Measurements from ENCODE around the gene RASAL1.

RASAL1 gene

DNA sequence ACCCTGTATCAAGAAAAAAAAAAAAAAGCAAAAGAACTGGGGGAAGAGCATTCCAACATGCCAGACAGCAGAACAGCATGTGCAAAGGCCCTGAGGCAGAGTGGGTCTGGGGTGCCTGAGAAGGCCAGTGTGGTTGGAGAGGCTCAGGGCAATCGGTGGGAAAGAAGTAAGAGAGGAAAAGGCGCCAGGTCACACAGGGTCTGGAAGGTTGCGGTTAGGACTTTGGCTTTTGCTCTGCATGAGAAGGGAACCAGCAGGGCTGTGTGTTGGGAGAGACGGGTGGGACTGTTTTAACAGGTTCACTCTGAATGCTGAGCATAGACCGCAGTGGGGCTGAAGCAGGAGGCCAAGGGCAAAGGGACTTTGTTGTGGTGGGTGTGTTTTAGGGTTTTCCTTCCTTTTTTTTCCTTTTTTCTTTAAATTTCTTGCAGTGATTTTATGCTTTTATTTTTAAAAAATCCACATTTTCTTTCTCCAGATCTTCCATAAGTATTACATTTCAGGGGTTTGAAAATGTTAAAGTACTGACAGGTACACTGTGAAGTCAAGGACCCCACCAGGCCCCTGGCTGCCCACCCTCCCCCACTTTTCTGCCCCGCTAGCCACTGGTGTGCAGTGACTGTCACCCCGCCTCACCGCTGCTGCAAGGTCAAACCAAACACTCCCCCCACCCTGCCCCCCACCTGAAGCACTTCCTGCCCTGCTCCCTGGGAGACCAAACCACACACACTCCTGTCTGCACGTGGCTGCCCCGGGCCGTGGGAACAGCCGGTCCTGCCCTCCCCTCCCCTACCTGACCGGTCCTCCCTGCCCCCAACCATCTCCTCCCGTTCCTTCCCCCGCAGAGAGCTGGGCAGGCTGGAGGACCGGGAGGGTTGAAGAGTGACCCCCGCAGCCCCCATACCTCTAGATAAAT is 49.1 kb downstream of the RASAL1 start:
- no peaks in the 10 kb centered on the region for H3K4me1 Mint-ChIP-seq
- no peak overlapping the region for H3K4me3 Mint-ChIP-seq
- H3K9me3 Mint-ChIP-seq, result no peaks in the 10 kb centered on the region
- H3K27ac Mint-ChIP-seq, result peak overlapping the region in 1 of 3 experiments; percentile 72
- TF ChIP-seq, protein P1, sequence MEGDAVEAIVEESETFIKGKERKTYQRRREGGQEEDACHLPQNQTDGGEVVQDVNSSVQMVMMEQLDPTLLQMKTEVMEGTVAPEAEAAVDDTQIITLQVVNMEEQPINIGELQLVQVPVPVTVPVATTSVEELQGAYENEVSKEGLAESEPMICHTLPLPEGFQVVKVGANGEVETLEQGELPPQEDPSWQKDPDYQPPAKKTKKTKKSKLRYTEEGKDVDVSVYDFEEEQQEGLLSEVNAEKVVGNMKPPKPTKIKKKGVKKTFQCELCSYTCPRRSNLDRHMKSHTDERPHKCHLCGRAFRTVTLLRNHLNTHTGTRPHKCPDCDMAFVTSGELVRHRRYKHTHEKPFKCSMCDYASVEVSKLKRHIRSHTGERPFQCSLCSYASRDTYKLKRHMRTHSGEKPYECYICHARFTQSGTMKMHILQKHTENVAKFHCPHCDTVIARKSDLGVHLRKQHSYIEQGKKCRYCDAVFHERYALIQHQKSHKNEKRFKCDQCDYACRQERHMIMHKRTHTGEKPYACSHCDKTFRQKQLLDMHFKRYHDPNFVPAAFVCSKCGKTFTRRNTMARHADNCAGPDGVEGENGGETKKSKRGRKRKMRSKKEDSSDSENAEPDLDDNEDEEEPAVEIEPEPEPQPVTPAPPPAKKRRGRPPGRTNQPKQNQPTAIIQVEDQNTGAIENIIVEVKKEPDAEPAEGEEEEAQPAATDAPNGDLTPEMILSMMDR (IDR thresholded peaks at IDR 0.05; ENCODE audit: unreplicated experiment in 3 of 3), result no peak
- peaks cover 53% of the 10 kb centered on the region for H3K27me3 Mint-ChIP-seq (ENCODE audit: low read depth)
- H3K36me3 Mint-ChIP-seq (ENCODE audit: low read depth), result peaks cover 7% of the 10 kb centered on the region

DNA sequence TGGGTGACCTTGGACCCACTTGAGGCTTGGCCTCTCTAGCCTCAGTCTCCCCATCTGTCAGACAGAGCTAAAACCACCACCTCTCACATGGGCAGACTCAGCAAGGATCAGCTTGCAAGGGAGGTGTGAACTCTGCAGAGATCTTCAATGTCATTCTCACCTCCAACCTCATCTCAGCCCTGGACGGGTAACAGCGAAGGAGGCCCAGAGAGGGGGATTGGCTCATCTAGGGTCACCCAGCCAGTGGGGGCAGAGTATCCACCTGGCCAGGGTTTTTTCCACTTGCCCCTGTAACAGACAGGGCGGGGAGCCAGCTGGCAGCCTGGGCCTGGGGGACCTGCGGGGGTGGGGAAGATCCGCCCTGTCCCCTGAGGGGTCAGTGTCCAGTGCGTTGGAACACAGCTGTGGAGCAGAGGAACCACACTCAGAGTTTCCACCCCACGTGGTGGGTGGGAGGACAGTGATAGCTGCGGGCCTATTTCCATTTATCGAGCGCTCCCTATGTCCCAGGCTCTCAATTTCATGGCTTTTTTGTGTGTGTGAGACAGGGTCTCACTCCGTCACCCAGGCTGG is 51.6 kb downstream of the RASAL1 start:
- Mint-ChIP-seq H3K4me1 (no peaks in the 10 kb centered on the region), H3K27me3 (ENCODE audit: low read depth) (peaks cover 64% of the 10 kb centered on the region), H3K36me3 (ENCODE audit: low read depth) (peaks cover 7% of the 10 kb centered on the region), H3K9me3 (no peaks in the 10 kb centered on the region), H3K4me3 (no peak overlapping the region), H3K27ac (no peak overlapping the region)
- TF ChIP-seq, protein P1 (IDR thresholded peaks at IDR 0.05; ENCODE audit: unreplicated experiment in 3 of 3), result no peak

DNA sequence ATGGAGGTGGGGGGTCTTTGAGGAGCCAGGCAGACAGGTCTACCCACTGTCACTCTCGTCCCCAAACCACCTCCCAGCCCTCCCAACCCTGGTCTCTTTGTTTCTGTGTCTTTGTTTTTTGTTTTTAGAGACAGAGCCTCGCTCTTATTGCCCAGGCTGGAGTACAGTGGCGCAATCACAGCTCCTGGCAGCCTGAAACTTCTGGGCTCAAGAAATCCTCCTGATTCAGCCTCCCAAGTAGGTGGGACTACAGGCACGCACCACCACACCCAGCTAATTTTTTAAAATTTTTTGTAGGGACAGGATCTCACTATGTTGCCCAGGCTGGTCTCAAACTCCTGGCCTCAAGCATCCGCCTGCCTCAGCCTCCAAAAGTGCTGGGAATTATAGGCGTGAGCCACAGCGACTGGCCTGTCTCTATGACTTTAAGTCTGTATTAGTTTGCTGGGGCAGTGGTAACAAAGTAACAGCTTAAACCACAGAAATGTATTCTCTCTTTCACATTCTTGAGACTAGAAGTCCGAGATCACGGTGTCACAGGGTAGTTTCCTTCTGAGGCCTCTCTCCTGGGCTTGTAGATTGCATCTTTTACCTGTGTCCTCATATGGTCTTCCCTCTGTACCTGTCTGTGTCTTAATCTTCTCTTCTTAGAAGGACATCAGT is 52.9 kb downstream of the RASAL1 start:
- H3K4me3 Mint-ChIP-seq, result no peak overlapping the region
- H3K36me3 Mint-ChIP-seq (ENCODE audit: low read depth), result peaks cover 4% of the 10 kb centered on the region
- TF ChIP-seq, protein P1 (IDR thresholded peaks at IDR 0.05; ENCODE audit: unreplicated experiment in 3 of 3), result no peak
- peaks cover 64% of the 10 kb centered on the region for H3K27me3 Mint-ChIP-seq (ENCODE audit: low read depth)
- peak overlapping the region in 1 of 3 experiments; percentile 40 for H3K27ac Mint-ChIP-seq
- H3K9me3 Mint-ChIP-seq, result no peaks in the 10 kb centered on the region
- H3K4me1 Mint-ChIP-seq, result no peaks in the 10 kb centered on the region

DNA sequence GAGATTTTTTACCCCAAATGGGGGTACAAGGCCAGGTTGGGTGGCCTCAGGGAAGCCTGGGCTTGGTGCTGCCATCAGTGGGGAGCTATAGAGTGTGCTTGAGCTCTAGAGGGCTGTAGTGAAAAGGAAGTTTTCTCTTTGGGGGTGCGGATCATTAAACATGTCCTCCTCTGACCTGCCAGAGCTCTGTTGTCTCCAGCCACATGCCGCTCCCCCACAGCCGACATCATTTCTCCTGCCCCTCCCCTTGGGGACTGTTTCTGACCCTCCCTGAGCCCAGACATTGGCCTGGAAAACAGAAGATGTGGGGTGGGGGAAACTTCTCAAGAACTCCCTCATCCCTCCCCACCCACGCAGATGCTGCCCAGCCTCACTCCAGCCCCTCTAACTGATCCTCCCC is 53.7 kb downstream of the RASAL1 start:
- Mint-ChIP-seq H3K4me1 (no peaks in the 10 kb centered on the region), H3K27ac (no peak overlapping the region), H3K27me3 (ENCODE audit: low read depth) (peaks cover 68% of the 10 kb centered on the region), H3K9me3 (no peaks in the 10 kb centered on the region), H3K36me3 (ENCODE audit: low read depth) (peaks cover 4% of the 10 kb centered on the region), H3K4me3 (no peak overlapping the region)
- TF ChIP-seq, protein P1 (IDR thresholded peaks at IDR 0.05; ENCODE audit: unreplicated experiment in 3 of 3), result no peak

DNA sequence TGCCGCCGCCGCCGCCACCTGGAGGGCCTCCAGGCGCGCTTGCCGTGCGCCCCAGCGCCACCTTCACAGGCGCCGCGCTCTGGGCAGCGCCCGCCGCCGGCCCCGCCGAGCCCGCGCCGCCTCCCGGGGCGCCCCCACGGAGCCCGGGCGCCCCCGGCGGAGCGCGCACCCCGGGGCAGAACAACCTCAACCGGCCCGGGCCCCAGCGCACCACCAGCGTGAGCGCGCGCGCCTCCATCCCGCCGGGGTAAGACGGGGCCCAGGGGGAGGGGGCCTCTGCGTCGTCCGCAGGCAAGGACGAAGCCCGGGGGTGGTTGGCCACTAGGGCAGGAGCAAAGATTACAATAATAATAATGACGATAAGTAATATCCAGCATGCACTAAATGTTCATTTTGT is 57.7 kb downstream of the RASAL1 start:
- Mint-ChIP-seq H3K27ac (no peak overlapping the region), H3K27me3 (ENCODE audit: low read depth) (peaks cover 88% of the 10 kb centered on the region), H3K4me1 (no peaks in the 10 kb centered on the region), H3K4me3 (no peak overlapping the region), H3K9me3 (no peaks in the 10 kb centered on the region), H3K36me3 (ENCODE audit: low read depth) (peaks cover 5% of the 10 kb centered on the region)
- TF ChIP-seq, protein P1 (IDR thresholded peaks at IDR 0.05; ENCODE audit: unreplicated experiment in 3 of 3), result no peak
